Ascending aorta (tissue), 2 donors: ENCODE measurements around the gene MESP1. TPM values are rescaled to one million over a fixed set of nuclear protein-coding genes. Genes with fewer than 3 reads are reported as not detected.

Source experiments
- DNase-seq, 2 donors: peaks; one replicate each; pipeline ENCODE4 v3.0.0-alpha.2; 2019; ENCODE audit warnings: low spot score in 2 of 2
- H3K27ac ChIP-seq, 2 donors: fragments of 200-600 bp; sonication (generic); one replicate each; pipeline ENCODE4 v1.5.1; 2016 to 2017; ENCODE audit warnings: mild to moderate bottlenecking in 1 of 2
- H3K27me3 ChIP-seq: fragments of 200-600 bp; sonication (generic); one replicate; pipeline ENCODE4 v1.5.1; 2017
- H3K36me3 ChIP-seq, 2 donors: fragments of 200-600 bp; sonication (generic); one replicate each; pipeline ENCODE4 v1.5.1; 2016
- H3K4me1 ChIP-seq, 2 donors: fragments of 200-600 bp; sonication (generic); one replicate each; pipeline ENCODE4 v1.5.1; 2016 to 2017; ENCODE audit warnings: mild to moderate bottlenecking in 1 of 2
- H3K4me3 ChIP-seq, 2 donors: fragments of 200-600 bp; sonication (generic); one replicate each; pipeline ENCODE4 v1.5.1; 2016 to 2017; ENCODE audit warnings: mild to moderate bottlenecking in 1 of 2
- H3K9me3 ChIP-seq, 2 donors: fragments of 200-600 bp; sonication (generic); one replicate each; pipeline ENCODE4 v1.5.1; 2016
- intact Hi-C: fragments of 100-400 bp; cut with DNase I; formaldehyde crosslinking; loops from one replicate; pipeline ENCODE4 v1.15.1; 2023
- total RNA-seq: library from RNA; depleted of rRNA; stranded (reverse); fragments of >200 nt; gene quantifications from one replicate; pipeline ENCODE4 v1.1.0, GENCODE V29; 2016
- TF ChIP-seq, protein P1 (sequence below), 3 experiments: fragments of 200-600 bp in 2 of 3; fragments of 450-650 bp in 1 of 3; sonication (generic) in 2 of 3; IDR thresholded peaks; one replicate each; pipeline ENCODE4 v1.5.1; 2016 to 2019; ENCODE audit warnings: antibody characterized with exemption in 3 of 3, mild to moderate bottlenecking in 1 of 3, moderate library complexity in 1 of 3

The MESP1 gene
- total RNA-seq, 1 donor from 2014 or later: 0.85 TPM

DNA sequence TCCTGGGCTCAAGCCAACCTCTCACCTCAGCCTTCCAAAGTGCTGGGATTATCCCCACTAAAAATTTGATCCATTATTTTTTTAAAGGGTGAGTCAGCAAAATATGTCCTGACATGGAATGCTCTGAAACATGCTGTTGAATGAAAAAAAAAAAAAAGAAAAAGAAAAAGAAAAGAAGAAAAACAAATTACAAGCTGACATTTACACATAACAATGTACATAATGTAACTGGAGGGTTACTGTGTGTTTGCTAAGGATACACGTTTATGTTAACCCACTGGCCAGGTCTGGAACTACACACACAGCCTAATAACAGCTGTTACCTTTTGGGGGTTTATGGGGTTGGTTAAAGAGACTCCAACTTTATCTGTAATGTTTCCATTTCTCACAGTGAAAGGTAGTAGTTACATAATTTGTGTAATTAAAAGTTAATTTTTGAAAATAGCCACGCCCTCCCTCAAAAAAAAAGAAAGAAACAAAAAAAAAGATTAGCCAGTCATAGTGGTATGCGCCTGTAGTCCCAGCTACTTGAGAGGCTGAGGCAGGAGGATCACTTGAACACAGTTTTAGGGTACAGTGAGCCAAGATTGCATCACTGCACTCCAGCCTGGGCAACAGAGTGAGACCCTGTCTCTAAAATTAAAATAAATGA lies 22.0 kb upstream of the MESP1 start:
- DNase-seq: no peak
- intact Hi-C loops: no loop called here

DNA sequence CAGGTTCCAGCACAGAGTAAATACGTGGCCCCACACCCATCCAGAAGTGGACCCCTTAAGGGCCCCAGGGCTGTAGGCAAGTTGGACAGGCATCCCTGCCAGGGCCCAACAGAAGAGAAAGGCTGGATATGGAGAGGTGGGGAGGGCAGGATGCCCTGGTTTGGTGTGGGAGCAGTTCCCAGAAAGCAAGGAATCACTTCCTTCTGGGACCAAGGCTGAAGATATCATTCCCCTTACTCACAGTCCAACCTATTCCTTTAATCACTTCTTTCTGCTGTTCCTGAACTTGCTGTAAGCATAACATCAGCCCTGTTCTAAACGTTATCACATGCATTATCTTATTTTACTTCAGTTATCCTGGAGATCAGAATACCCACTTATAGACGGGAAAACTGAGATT lies 19.0 kb upstream of the MESP1 start:
- H3K4me1 ChIP-seq: no peaks in the 10 kb centered on the region
- DNase-seq: no peak
- no peaks in the 10 kb centered on the region for H3K27me3 ChIP-seq
- H3K9me3 ChIP-seq: no peaks in the 10 kb centered on the region
- H3K4me3 ChIP-seq: no peak overlapping the region
- no peaks in the 10 kb centered on the region for H3K36me3 ChIP-seq
- H3K27ac ChIP-seq: no peak overlapping the region
- TF ChIP-seq, protein P1, sequence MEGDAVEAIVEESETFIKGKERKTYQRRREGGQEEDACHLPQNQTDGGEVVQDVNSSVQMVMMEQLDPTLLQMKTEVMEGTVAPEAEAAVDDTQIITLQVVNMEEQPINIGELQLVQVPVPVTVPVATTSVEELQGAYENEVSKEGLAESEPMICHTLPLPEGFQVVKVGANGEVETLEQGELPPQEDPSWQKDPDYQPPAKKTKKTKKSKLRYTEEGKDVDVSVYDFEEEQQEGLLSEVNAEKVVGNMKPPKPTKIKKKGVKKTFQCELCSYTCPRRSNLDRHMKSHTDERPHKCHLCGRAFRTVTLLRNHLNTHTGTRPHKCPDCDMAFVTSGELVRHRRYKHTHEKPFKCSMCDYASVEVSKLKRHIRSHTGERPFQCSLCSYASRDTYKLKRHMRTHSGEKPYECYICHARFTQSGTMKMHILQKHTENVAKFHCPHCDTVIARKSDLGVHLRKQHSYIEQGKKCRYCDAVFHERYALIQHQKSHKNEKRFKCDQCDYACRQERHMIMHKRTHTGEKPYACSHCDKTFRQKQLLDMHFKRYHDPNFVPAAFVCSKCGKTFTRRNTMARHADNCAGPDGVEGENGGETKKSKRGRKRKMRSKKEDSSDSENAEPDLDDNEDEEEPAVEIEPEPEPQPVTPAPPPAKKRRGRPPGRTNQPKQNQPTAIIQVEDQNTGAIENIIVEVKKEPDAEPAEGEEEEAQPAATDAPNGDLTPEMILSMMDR (IDR thresholded peaks at IDR 0.05): no peak
- intact Hi-C loops: no loop called here

More for the DNA sequence above, 22.0 kb upstream of the MESP1 start:
- Histone ChIP-seq H3K27ac (no peak overlapping the region), H3K27me3 (no peaks in the 10 kb centered on the region), H3K4me1 (peaks cover 0 to 5% of the 10 kb centered on the region in 2 donors), H3K36me3 (no peaks in the 10 kb centered on the region), H3K4me3 (no peak overlapping the region), H3K9me3 (no peaks in the 10 kb centered on the region)
- TF ChIP-seq, protein P1 (IDR thresholded peaks at IDR 0.05): no peak

DNA sequence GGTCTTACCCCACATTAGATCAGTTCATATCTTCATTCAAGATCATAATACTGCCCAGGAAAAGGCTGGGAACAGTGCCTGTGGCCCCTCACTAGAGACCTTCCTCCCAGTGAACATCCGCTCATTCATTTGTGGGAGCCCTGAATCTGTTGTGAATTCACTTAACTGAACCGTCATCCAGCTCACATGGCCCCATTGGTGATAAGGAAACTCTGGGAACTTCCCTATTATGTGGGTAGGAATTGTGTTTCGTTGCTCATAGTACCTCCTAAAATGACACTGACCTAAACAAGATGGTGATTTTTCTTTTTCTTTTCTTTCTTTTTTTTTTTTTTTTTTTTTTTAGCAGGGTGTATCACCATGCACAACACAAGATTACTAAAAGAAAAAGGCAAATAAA lies 18.3 kb upstream of the MESP1 start:
- Histone ChIP-seq H3K4me1 (no peaks in the 10 kb centered on the region), H3K4me3 (no peak overlapping the region), H3K9me3 (no peaks in the 10 kb centered on the region), H3K36me3 (no peaks in the 10 kb centered on the region), H3K27me3 (no peaks in the 10 kb centered on the region), H3K27ac (no peak overlapping the region)
- intact Hi-C loops: loop anchor here (10.0 kb wide), 1 partner anchor 455 kb away; no protein-coding TSS in a partner anchor
- no peak for DNase-seq
- TF ChIP-seq, protein P1 (IDR thresholded peaks at IDR 0.05): no peak

DNA sequence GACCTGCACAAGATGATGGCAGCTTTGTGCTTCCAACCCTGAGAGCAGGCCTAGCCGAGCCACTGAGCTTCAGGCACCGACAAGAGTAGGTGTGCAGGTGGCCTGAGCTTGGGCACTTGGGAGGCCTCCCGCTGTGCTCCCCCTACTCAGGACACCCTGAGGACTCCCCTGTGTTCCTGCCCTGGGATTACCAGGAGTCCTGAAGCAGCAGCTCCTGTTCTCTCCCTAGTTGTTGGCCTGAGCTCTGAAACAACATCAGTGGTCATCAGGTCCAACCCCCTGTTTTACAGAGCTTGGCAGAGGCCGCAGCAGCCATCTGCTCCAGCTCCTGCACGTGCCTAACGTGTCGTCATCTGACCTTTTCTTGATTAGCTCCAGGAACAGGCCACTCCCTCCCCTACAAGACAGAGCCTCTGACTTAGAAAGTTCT lies 17.0 kb upstream of the MESP1 start:
- H3K4me1 ChIP-seq: no peaks in the 10 kb centered on the region
- intact Hi-C loops: loop anchor here (10.0 kb wide), 1 partner anchor 457 kb away; no protein-coding TSS in a partner anchor
- no peaks in the 10 kb centered on the region for H3K9me3 ChIP-seq
- TF ChIP-seq, protein P1 (IDR thresholded peaks at IDR 0.05): no peak
- no peak overlapping the region for H3K4me3 ChIP-seq
- peak in 1 of 2 donors; percentile 72 for DNase-seq
- no peaks in the 10 kb centered on the region for H3K27me3 ChIP-seq
- no peak overlapping the region for H3K27ac ChIP-seq
- no peaks in the 10 kb centered on the region for H3K36me3 ChIP-seq

DNA sequence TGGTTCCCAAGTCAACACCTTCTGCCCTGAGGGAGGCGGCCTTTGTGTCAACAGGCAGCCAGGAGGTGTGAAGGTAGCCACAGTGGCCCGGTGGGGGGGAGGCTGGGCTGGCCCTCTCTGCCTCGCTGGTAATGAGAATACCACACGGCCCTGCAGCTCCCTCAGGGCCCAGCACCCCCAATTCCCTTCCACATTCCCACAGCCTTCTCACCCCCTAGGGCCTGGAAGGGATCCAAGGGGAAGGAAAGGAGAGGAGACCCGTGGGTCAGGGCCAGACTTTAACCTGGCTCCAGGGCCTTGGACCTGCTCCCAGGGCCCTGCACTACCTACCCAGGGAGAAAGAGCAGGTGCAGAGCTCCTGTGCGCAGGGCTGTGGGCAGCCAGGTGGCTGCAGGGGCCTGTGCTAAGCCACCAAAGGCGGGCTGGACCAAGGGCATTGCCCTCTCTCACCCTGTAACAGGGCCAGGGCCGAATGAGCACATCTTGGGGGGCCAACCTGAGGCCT lies 16.4 kb upstream of the MESP1 start:
- no peak for DNase-seq
- Histone ChIP-seq H3K4me1 (no peaks in the 10 kb centered on the region), H3K27ac (no peak overlapping the region), H3K9me3 (no peaks in the 10 kb centered on the region), H3K27me3 (no peaks in the 10 kb centered on the region), H3K36me3 (no peaks in the 10 kb centered on the region), H3K4me3 (no peak overlapping the region)
- intact Hi-C loops: loop anchor here (10.0 kb wide), 1 partner anchor 457 kb away; no protein-coding TSS in a partner anchor
- TF ChIP-seq, protein P1 (IDR thresholded peaks at IDR 0.05): no peak
